ENCODE data around the gene MFAP1.
A peak's percentile ranks its signal among the peaks of the same experiment; 100 is the strongest.
"Not testable (repeated sequence)": the region's sequence is repeated elsewhere in the genome, so short reads cannot be mapped to it uniquely, and the experiment has no call there.

MFAP1 gene

GRCh38 chr15:43830691-43831275 is 6.3 kb upstream of the MFAP1 start:
- not testable (repeated sequence) for H3K27me3 ChIP-seq; H3K4me3 ChIP-seq (ENCODE audit: low read depth, low read length); DNase-seq; H3K4me1 ChIP-seq; H3K36me3 ChIP-seq; H3K9me3 ChIP-seq

GRCh38 chr15:43829951-43830540 is 5.6 kb upstream of the MFAP1 start:
- DNase-seq; H3K4me3 ChIP-seq (ENCODE audit: low read depth, low read length); H3K9me3 ChIP-seq; H3K4me1 ChIP-seq; H3K36me3 ChIP-seq; H3K27me3 ChIP-seq: not testable (repeated sequence)

GRCh38 chr15:43828061-43828657 is 3.7 kb upstream of the MFAP1 start:
- TF ChIP-seq CTCF (IDR thresholded peaks at IDR 0.05; ENCODE audit: low read depth, low read length) = no peak
- no peaks in the 10 kb centered on the region for H3K36me3 ChIP-seq
- no peak for DNase-seq
- no peaks in the 10 kb centered on the region for H3K27me3 ChIP-seq
- H3K9me3 ChIP-seq = no peaks in the 10 kb centered on the region
- peak overlapping the region; percentile 77 for H3K4me3 ChIP-seq (ENCODE audit: low read depth, low read length)
- no peaks in the 10 kb centered on the region; the same call in 1 of the 2 replicates for H3K4me1 ChIP-seq

DNA sequence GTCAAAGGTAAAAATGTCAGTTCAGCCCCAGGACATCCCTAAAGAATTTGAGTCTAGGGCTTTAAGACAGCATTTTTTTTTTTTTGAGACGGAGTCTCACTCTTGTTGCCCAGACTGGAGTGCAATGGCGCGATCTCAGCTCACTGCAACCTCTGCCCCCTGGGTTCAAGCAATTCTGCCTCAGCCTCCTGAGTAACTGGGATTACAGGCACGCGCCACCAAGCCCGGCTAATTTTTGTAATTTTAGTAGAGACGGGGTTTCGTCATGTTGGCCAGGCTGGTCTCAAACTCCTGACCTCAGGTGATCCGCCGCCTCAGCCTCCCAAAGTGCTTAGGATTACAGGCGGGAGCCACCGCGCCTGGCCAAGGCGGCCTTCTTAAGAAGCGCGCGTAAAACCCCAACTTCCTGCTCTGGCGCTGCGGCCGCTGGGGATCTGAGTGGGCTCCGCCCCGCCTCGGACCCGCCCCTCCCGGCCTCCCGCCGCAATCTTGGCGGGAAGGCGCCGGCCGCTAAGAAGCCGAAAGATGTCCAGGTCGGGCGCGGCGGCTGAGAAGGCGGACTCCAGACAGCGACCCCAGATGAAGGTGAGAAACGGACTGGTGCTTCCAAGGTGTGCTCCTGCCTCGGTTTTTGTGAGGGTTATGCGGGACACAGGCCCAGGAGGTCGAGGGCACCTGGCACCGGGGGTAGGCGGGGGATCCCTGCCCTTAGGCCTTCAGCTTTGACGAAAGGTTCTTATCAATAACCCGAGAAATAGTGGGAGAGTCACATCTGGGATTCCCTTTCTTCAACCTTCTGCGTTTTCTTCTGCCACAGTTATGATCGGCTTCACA is 2.2 kb upstream of the MFAP1 start, which contains the start of gene WDR76:
Gene WDR76 (plus strand): TSS at position 495 of the 834 bp plus-strand sequence. CDS start 31 bp downstream, at position 526.
- H3K4me1 ChIP-seq = no peaks in the 10 kb centered on the region; the same call in 1 of the 2 replicates
- no peaks in the 10 kb centered on the region for H3K36me3 ChIP-seq
- TF ChIP-seq CTCF (IDR thresholded peaks at IDR 0.05; ENCODE audit: low read depth, low read length) = no peak
- peak; percentile 88 for DNase-seq
- no peaks in the 10 kb centered on the region for H3K9me3 ChIP-seq
- no peaks in the 10 kb centered on the region for H3K27me3 ChIP-seq
- H3K4me3 ChIP-seq (ENCODE audit: low read depth, low read length) = peak within 1 kb of the TSS; percentile 77

GRCh38 chr15:43826029-43826507 is 1.6 kb upstream of the MFAP1 start:
- Histone ChIP-seq H3K27me3 (no peaks in the 10 kb centered on the region), H3K9me3 (no peaks in the 10 kb centered on the region), H3K4me1 (no peaks in the 10 kb centered on the region; the same call in 1 of the 2 replicates), H3K4me3 (ENCODE audit: low read depth, low read length) (peak overlapping the region; percentile 77), H3K36me3 (no peaks in the 10 kb centered on the region)
- no peak for TF ChIP-seq CTCF (IDR thresholded peaks at IDR 0.05; ENCODE audit: low read depth, low read length)
- no peak for DNase-seq

DNA sequence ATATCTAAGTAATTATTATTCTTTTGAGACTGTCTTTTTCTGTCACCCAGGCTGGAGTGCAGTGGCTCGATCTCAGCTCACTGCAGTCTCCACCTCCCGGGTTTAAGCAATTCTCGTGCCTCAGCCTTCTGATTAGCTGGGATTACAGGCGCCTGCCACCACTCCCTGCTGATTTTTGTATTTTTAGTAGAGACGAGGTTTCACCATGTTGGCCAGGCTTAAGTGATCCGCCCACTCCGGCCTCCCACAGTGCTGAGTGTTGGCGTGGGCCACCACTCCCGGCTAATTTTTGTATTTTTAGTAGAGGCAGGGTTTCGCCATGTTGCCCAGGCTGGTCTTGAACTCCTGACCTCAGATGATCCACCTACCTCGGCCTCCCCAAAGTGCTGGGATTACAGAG is 815 bp upstream of the MFAP1 start:
- H3K9me3 ChIP-seq; H3K4me1 ChIP-seq; DNase-seq; H3K4me3 ChIP-seq (ENCODE audit: low read depth, low read length); H3K27me3 ChIP-seq; H3K36me3 ChIP-seq: not testable (repeated sequence)

DNA sequence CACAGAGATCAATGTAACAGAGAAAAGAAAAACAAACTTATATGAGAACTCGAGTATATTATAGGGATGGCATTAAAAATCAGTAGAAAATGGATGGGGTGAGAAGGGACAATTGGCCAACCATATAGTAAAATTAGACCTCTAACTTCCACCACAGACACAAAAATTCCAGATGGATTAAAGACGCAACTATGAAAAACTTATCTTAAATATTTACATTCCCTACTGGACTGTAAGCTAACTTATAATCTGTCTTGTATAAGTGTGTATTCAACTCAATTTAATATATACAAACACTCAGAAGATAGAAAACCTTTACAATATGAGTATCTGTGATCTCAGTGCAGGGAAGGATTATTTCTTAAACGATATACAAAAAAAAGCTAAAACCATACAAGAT is 3.0 kb downstream of the MFAP1 start:
- H3K9me3 ChIP-seq = no peaks in the 10 kb centered on the region
- no peak for TF ChIP-seq CTCF (IDR thresholded peaks at IDR 0.05; ENCODE audit: low read depth, low read length)
- no peaks in the 10 kb centered on the region for H3K4me1 ChIP-seq
- no peak overlapping the region for H3K4me3 ChIP-seq (ENCODE audit: low read depth, low read length)
- H3K36me3 ChIP-seq = peaks cover 10% of the 10 kb centered on the region
- no peaks in the 10 kb centered on the region for H3K27me3 ChIP-seq
- DNase-seq = no peak

- not testable (repeated sequence) for DNase-seq
Measured at GRCh38 chr15:43815064-43815463, 9.4 kb downstream of the MFAP1 start.

More at GRCh38 chr15:43815064-43815463, 9.4 kb downstream of the MFAP1 start:
- peaks cover 60% of the 10 kb centered on the region for H3K36me3 ChIP-seq
- H3K27me3 ChIP-seq; H3K4me1 ChIP-seq; H3K4me3 ChIP-seq (ENCODE audit: low read depth, low read length); H3K9me3 ChIP-seq: not testable (repeated sequence)

Data from BE2C (cell line).